GM12878 (cell line): Measurements from ENCODE around the gene FRMD8. TPM values are rescaled to one million over a fixed set of nuclear protein-coding genes. Genes with fewer than 3 reads are reported as not detected.

ENCODE experiments used
- ATAC-seq: fragments of 200-7000 bp; cut with Tn5 transposase; 3 replicates; pipeline ENCODE4 v1.9.1; 2020; ENCODE audit warnings: mild to moderate bottlenecking, moderate library complexity
- BruUV-seq: library from RNA; stranded (reverse); fragments of 400-500 nt; replicated peaks from 2 replicates; lab custom pipeline; 2021; lab: Mats Ljungman, UMichigan
- CTCF ChIA-PET: fragments of 300-600 bp; sonication (Branson Sonifier 250); formaldehyde crosslinking; extraction: SDS; loops from one replicate; lab custom pipeline; 2021; ENCODE audit warnings: inconsistent platforms; lab: Yijun Ruan, JAX
- POLR2A ChIA-PET: fragments of 350-600 bp; formaldehyde crosslinking; extraction: SDS; loops from one replicate; lab custom pipeline; 2021; ENCODE audit warnings: inconsistent platforms; lab: Charles Lee
- RAD21 ChIA-PET: fragments of 300-600 bp; sonication (Branson Sonifier 250); formaldehyde crosslinking; loops from one replicate; lab custom pipeline; 2023; ENCODE audit warnings: antibody characterized with exemption; ENCODE audit not compliant: unreplicated experiment; lab: Charles Lee
- SMC1A ChIA-PET: fragments of 300-600 bp; sonication (Branson Sonifier 250); formaldehyde crosslinking; loops from one replicate; lab custom pipeline; 2023; ENCODE audit not compliant: unreplicated experiment, uncharacterized antibody; lab: Charles Lee
- DNase-seq: peaks from one replicate; pipeline ENCODE4 v3.0.0-alpha.2; 2011; ENCODE audit warnings: low read depth, low spot score
- FAIRE-seq: peaks from 3 replicates; lab custom pipeline; 2011; peaks lifted over from hg19 to GRCh38; lab: Jason Lieb, UNC
- H2AFZ ChIP-seq: 2 replicates; pipeline ENCODE4 v1.6.0; 2011; ENCODE audit warnings: low read depth, low read length, control low read depth; ENCODE audit not compliant: control insufficient read depth
- H3K27ac ChIP-seq: 2 replicates; pipeline ENCODE4 v1.5.1; 2011; ENCODE audit warnings: control low read depth; ENCODE audit not compliant: control insufficient read depth, insufficient read depth
- H3K27me3 ChIP-seq, 2 experiments: replicated peaks in 1 of 2; 2 replicates each; pipeline versions ENCODE4 v1.6.0 to v1.6.1; 2011; ENCODE audit warnings: low read length in 1 of 2; ENCODE audit not compliant: control insufficient read depth in 2 of 2, insufficient read depth in 2 of 2
- H3K36me3 ChIP-seq, 2 experiments: 2 replicates each; pipeline ENCODE4 v1.5.1; 2011; ENCODE audit warnings: low read length in 1 of 2; ENCODE audit not compliant: control insufficient read depth in 2 of 2, insufficient read depth in 2 of 2
- H3K4me1 ChIP-seq: 2 replicates; pipeline ENCODE4 v1.6.1; 2011; ENCODE audit warnings: mild to moderate bottlenecking, low read length, moderate library complexity, mixed read lengths; ENCODE audit not compliant: control insufficient read depth, insufficient read depth
- H3K4me2 ChIP-seq: 2 replicates; pipeline ENCODE4 v1.6.0; 2011; ENCODE audit warnings: control low read depth; ENCODE audit not compliant: control insufficient read depth, insufficient read depth
- H3K4me3 ChIP-seq: fragments of 200-600 bp; sonication (generic); 2 replicates; pipeline ENCODE4 v1.5.1; 2016
- H3K79me2 ChIP-seq: 2 replicates; pipeline ENCODE4 v1.6.0; 2011; ENCODE audit warnings: low read length; ENCODE audit not compliant: control insufficient read depth, insufficient read depth
- H3K9ac ChIP-seq: 2 replicates; pipeline ENCODE4 v1.8.0; 2011; ENCODE audit warnings: low read length, control low read depth, mixed read lengths; ENCODE audit not compliant: control insufficient read depth, insufficient read depth
- H3K9me3 ChIP-seq: replicated peaks from 3 replicates; pipeline ENCODE4 v1.5.1; 2011; ENCODE audit warnings: mild to moderate bottlenecking, low read length; ENCODE audit not compliant: control insufficient read depth, insufficient read depth
- H4K20me1 ChIP-seq: 2 replicates; pipeline ENCODE4 v1.6.0; 2011; ENCODE audit not compliant: control insufficient read depth, insufficient read depth
- BRCA1 ChIP-seq: IDR thresholded peaks from 2 replicates; pipeline ENCODE4 v1.6.1; 2011; ENCODE audit warnings: low read depth, low read length, improper control_type of control experiment
- EP300 ChIP-seq, 2 experiments: fragments of 150-350 bp in 1 of 2; IDR thresholded peaks; 2 replicates each; pipeline ENCODE4 v1.6.1; 2011 to 2012; ENCODE audit warnings: low read depth in 2 of 2, low read length in 2 of 2, borderline replicate concordance in 1 of 2, improper control_type of control experiment in 1 of 2, inconsistent platforms in 1 of 2; ENCODE audit not compliant: control insufficient read depth in 1 of 2
- NFYA ChIP-seq: IDR thresholded peaks from 2 replicates; pipeline ENCODE4 v1.6.1; 2011; ENCODE audit warnings: low read depth, mild to moderate bottlenecking, low read length, improper control_type of control experiment, borderline replicate concordance
- PAX5 ChIP-seq: IDR thresholded peaks from 2 replicates; pipeline ENCODE4 v1.6.1; 2011; ENCODE audit warnings: low read depth, low read length, borderline replicate concordance
- PML ChIP-seq: IDR thresholded peaks from 2 replicates; pipeline ENCODE4 v1.6.1; 2012; ENCODE audit warnings: low read length, inconsistent platforms
- ZSCAN29 ChIP-seq: fragments of 450-650 bp; IDR thresholded peaks from 2 replicates; pipeline ENCODE4 v1.6.1; 2017; ENCODE audit warnings: mild to moderate bottlenecking, moderate library complexity
- WGBS: methylation state at CpG from one replicate; pipeline ENCODE4 v1.1.6; 2016; ENCODE audit warnings: low lambda C conversion rate; ENCODE audit not compliant: insufficient replicate concordance, insufficient coverage; ENCODE audit errors: missing lambda C conversion rate; 5-methylcytosine and 5-hydroxymethylcytosine counted together
- in situ Hi-C: fragments of 300-500 bp; cut with MboI; formaldehyde crosslinking; loops from 9 replicates; pipeline ENCODE4 v1.14.3; 2018; ENCODE audit warnings: mixed read lengths
- intact Hi-C: fragments of 100-400 bp; cut with micrococcal nuclease; formaldehyde crosslinking; loops from one replicate; pipeline ENCODE4 v1.14.2; 2022; ENCODE audit not compliant: unreplicated experiment
- polyA plus RNA-seq, 11 experiments: library from polyadenylated mRNA; depleted of rRNA in 4 of 11; unstranded in 6 of 11; stranded (reverse) in 5 of 11; fragments of >200 nt; fragmentation: Nextera tagmentation in 4 of 11; fragmentation: Illumina TruSeq in 1 of 11; extraction: Ambion mirVana in 4 of 11; extraction: Trizol in 1 of 11; gene quantifications; 1 replicate in 1 of 11; 2 replicates in 10 of 11; pipeline versions ENCODE4 v1.2.1 to v1.2.3, GENCODE V29; 2011 to 2016; ENCODE audit warnings: inconsistent platforms in 2 of 11, missing spikeins in 2 of 11, low read depth in 1 of 11
- total RNA-seq, 4 experiments: library from RNA; depleted of rRNA in 3 of 4; stranded (reverse); fragments of >200 nt in 3 of 4; fragmentation: Illumina TruSeq in 1 of 4; extraction: Trizol in 1 of 4; gene quantifications; 2 replicates each; pipeline versions ENCODE4 v1.2.1 to v1.2.3, GENCODE V29; 2013 to 2021
- TF ChIP-seq, protein P1 (sequence below): fragments of 450-650 bp; IDR thresholded peaks from 2 replicates; pipeline ENCODE4 v1.6.1; 2017; ENCODE audit warnings: mild to moderate bottlenecking, moderate library complexity
- TF ChIP-seq, protein P2 (sequence below): fragments of 450-650 bp; IDR thresholded peaks from 2 replicates; pipeline ENCODE4 v1.6.1; 2016; ENCODE audit warnings: mild to moderate bottlenecking, moderate library complexity, borderline replicate concordance

The FRMD8 gene
- total and polyA plus RNA-seq, 10 of the 15 experiments (the other 5 are each of a cell fraction or from before 2014, with no cell fraction given) = 8.3 to 69.4 (median 28.0) TPM

DNA sequence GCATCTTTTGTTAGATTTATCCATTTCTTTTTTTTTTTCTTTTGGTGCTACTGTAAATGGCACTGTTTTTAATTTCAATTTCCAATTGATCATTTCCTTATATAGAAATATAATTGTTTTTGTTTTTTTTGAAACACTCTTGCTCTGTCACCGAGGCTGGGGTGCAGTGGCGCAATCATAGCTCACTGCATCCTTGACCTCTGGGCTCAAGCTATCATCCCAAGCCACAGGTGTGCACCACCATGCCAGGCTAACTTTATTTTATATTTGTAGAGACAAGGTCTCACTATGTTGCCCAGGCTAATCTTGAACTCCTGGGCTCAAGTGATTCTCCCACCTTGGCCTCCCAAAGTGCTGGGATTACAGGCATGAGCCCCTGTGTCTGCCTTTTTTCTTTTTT is 16.4 kb downstream of the FRMD8 start:
- Histone ChIP-seq H3K9ac (no peak overlapping the region), H4K20me1 (no peaks in the 10 kb centered on the region), H3K27ac (0 out of 2 replicates have a peak overlapping the region, but pooled peaks have one; percentile 18), H3K4me3 (no peak overlapping the region), H3K36me3 (peaks cover 22 to 25% of the 10 kb centered on the region in 2 experiments), H3K79me2 (no peaks in the 10 kb centered on the region; the same call in 1 of the 2 replicates), H3K4me2 (no peak overlapping the region), H3K4me1 (peaks cover 20% of the 10 kb centered on the region), H3K27me3 (no peaks in the 10 kb centered on the region), H2AFZ (no peak overlapping the region), H3K9me3 (no peaks in the 10 kb centered on the region)
- BruUV-seq = no TSS peak
- WGBS = 65% methylated on average over 2 of the region's 2 CpGs
- intact Hi-C loops (no loop called here), in situ Hi-C loops (no loop called here)
- ChIA-PET SMC1A (interaction anchor here (0.5 to 1.9 kb wide), 5 partner anchors 14 to 129 kb away, joined by 3 to 7 read pairs (median 3); no protein-coding TSS in a partner anchor), CTCF (interaction anchor here (0.6 to 2.9 kb wide), 7 partner anchors 12 to 820 kb away, joined by 3 to 13 read pairs (median 3); no protein-coding TSS in a partner anchor), POLR2A (interaction anchor here (0.6 to 2.8 kb wide), 4 partner anchors 13 to 100 kb away, joined by 3 to 10 read pairs (median 6); no protein-coding TSS in a partner anchor), RAD21 (interaction anchor here (0.5 to 1.5 kb wide), 7 partner anchors 13 to 106 kb away, joined by 3 to 6 read pairs (median 4); no protein-coding TSS in a partner anchor)
- TF ChIP-seq PAX5 = no peak
- no peak for TF ChIP-seq PML
- no peak for TF ChIP-seq NFYA
- TF ChIP-seq BRCA1 = no peak
- TF ChIP-seq EP300 (IDR thresholded peaks at IDR 0.05; ENCODE audit: borderline replicate concordance in 1 of 2, control insufficient read depth in 1 of 2, low read depth in 2 of 2, low read length in 2 of 2) = no peak
- no peak for TF ChIP-seq ZSCAN29
- TF ChIP-seq, protein P1, sequence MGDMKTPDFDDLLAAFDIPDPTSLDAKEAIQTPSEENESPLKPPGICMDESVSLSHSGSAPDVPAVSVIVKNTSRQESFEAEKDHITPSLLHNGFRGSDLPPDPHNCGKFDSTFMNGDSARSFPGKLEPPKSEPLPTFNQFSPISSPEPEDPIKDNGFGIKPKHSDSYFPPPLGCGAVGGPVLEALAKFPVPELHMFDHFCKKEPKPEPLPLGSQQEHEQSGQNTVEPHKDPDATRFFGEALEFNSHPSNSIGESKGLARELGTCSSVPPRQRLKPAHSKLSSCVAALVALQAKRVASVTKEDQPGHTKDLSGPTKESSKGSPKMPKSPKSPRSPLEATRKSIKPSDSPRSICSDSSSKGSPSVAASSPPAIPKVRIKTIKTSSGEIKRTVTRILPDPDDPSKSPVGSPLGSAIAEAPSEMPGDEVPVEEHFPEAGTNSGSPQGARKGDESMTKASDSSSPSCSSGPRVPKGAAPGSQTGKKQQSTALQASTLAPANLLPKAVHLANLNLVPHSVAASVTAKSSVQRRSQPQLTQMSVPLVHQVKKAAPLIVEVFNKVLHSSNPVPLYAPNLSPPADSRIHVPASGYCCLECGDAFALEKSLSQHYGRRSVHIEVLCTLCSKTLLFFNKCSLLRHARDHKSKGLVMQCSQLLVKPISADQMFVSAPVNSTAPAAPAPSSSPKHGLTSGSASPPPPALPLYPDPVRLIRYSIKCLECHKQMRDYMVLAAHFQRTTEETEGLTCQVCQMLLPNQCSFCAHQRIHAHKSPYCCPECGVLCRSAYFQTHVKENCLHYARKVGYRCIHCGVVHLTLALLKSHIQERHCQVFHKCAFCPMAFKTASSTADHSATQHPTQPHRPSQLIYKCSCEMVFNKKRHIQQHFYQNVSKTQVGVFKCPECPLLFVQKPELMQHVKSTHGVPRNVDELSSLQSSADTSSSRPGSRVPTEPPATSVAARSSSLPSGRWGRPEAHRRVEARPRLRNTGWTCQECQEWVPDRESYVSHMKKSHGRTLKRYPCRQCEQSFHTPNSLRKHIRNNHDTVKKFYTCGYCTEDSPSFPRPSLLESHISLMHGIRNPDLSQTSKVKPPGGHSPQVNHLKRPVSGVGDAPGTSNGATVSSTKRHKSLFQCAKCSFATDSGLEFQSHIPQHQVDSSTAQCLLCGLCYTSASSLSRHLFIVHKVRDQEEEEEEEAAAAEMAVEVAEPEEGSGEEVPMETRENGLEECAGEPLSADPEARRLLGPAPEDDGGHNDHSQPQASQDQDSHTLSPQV = no peak
- TF ChIP-seq, protein P2, sequence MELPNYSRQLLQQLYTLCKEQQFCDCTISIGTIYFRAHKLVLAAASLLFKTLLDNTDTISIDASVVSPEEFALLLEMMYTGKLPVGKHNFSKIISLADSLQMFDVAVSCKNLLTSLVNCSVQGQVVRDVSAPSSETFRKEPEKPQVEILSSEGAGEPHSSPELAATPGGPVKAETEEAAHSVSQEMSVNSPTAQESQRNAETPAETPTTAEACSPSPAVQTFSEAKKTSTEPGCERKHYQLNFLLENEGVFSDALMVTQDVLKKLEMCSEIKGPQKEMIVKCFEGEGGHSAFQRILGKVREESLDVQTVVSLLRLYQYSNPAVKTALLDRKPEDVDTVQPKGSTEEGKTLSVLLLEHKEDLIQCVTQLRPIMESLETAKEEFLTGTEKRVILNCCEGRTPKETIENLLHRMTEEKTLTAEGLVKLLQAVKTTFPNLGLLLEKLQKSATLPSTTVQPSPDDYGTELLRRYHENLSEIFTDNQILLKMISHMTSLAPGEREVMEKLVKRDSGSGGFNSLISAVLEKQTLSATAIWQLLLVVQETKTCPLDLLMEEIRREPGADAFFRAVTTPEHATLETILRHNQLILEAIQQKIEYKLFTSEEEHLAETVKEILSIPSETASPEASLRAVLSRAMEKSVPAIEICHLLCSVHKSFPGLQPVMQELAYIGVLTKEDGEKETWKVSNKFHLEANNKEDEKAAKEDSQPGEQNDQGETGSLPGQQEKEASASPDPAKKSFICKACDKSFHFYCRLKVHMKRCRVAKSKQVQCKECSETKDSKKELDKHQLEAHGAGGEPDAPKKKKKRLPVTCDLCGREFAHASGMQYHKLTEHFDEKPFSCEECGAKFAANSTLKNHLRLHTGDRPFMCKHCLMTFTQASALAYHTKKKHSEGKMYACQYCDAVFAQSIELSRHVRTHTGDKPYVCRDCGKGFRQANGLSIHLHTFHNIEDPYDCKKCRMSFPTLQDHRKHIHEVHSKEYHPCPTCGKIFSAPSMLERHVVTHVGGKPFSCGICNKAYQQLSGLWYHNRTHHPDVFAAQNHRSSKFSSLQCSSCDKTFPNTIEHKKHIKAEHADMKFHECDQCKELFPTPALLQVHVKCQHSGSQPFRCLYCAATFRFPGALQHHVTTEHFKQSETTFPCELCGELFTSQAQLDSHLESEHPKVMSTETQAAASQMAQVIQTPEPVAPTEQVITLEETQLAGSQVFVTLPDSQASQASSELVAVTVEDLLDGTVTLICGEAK = no peak
- no peak for DNase-seq
- ATAC-seq = no peak
- FAIRE-seq = no peak
